ENCODE results near the gene HAUS7. TPM values are rescaled to one million over a fixed set of nuclear protein-coding genes. Genes with fewer than 3 reads are reported as not detected.

Gene HAUS7
- total RNA-seq, 1 donor from 2014 or later: 23.0 TPM

DNA sequence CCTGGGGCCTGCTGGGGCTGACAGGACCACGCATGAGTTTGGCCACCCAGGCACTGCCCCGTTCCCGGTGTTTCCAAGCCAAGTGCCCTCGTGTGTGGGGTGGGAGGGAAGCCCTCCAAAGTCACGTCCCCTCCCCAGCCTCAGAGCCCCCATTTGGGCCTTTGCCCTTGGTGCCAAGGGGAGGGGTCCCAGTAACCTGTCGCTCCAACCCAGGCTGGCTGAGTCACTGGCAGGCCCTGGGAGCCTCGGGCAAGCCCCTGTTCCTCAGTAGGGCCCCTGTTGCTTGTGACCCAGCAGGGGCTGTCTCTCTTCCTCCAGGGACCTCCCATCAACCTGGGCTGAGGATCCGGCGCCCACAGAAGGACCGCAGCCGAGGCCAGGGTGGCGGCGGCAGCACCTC lies 10.7 kb upstream of the HAUS7 start:
- no peak for DNase-seq
- Histone ChIP-seq H3K4me1 (no peaks in the 10 kb centered on the region), H3K27me3 (no peaks in the 10 kb centered on the region)

DNA sequence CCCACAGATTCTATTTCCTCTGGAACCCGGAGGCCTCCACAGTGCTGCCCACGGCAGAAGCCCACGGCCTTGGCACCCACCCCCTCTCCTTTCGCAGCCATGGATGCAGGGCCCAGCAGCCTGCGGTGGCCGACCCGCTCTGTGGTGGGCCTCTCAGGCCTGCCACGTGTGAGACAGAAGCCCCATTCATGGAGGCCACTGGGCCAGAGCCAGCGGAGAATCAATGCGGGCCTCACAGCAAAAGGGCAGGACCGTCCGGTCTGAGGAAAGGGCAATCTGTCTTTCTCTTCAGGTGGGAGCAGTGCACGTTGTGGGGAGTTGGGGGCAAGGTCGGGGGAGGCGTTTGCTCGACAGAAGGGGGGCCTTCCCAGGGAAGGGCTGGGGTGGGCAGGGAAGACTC lies 8.4 kb upstream of the HAUS7 start:
- Histone ChIP-seq H3K4me1 (no peaks in the 10 kb centered on the region), H3K36me3 (no peaks in the 10 kb centered on the region), H3K27me3 (no peaks in the 10 kb centered on the region), H3K4me3 (no peak overlapping the region), H3K27ac (no peak overlapping the region), H3K9me3 (no peaks in the 10 kb centered on the region)
- DNase-seq (no peak), ATAC-seq (no peak)
- TF ChIP-seq, protein P1, sequence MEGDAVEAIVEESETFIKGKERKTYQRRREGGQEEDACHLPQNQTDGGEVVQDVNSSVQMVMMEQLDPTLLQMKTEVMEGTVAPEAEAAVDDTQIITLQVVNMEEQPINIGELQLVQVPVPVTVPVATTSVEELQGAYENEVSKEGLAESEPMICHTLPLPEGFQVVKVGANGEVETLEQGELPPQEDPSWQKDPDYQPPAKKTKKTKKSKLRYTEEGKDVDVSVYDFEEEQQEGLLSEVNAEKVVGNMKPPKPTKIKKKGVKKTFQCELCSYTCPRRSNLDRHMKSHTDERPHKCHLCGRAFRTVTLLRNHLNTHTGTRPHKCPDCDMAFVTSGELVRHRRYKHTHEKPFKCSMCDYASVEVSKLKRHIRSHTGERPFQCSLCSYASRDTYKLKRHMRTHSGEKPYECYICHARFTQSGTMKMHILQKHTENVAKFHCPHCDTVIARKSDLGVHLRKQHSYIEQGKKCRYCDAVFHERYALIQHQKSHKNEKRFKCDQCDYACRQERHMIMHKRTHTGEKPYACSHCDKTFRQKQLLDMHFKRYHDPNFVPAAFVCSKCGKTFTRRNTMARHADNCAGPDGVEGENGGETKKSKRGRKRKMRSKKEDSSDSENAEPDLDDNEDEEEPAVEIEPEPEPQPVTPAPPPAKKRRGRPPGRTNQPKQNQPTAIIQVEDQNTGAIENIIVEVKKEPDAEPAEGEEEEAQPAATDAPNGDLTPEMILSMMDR (IDR thresholded peaks at IDR 0.05): no peak
- intact Hi-C loops (cut with DNase I): no loop called here

More for the DNA sequence above, 10.7 kb upstream of the HAUS7 start:
- no peak for ATAC-seq
- Histone ChIP-seq H3K27ac (no peak overlapping the region), H3K4me3 (no peak overlapping the region), H3K36me3 (no peaks in the 10 kb centered on the region), H3K9me3 (no peaks in the 10 kb centered on the region)
- intact Hi-C loops (cut with DNase I): no loop called here
- TF ChIP-seq, protein P1 (IDR thresholded peaks at IDR 0.05): no peak

DNA sequence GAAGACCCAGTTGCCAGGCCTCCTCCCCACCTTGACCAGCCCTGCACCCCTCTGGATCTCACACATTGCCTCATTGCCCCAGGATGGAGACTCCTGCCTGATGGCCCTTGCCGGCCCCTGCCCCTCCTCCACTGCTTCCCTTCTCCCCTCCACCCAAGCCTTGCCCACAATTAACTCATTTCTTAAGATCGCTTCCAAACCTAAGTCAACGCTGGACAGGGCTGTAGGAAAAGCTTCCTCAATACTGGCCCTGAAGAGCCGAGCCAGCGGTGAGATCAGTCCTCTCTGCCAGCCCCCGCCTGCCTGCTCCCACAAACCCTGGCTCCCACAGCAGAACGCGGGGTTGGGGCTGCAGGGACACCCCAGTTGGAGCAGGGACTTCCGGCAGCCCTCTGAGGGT lies 7.5 kb upstream of the HAUS7 start:
- ATAC-seq (no peak), DNase-seq (no peak)
- Histone ChIP-seq H3K36me3 (no peaks in the 10 kb centered on the region), H3K9me3 (no peaks in the 10 kb centered on the region), H3K4me3 (no peak overlapping the region), H3K4me1 (no peaks in the 10 kb centered on the region), H3K27me3 (no peaks in the 10 kb centered on the region), H3K27ac (no peak overlapping the region)
- TF ChIP-seq, protein P1 (IDR thresholded peaks at IDR 0.05): no peak
- intact Hi-C loops (cut with DNase I): no loop called here

DNA sequence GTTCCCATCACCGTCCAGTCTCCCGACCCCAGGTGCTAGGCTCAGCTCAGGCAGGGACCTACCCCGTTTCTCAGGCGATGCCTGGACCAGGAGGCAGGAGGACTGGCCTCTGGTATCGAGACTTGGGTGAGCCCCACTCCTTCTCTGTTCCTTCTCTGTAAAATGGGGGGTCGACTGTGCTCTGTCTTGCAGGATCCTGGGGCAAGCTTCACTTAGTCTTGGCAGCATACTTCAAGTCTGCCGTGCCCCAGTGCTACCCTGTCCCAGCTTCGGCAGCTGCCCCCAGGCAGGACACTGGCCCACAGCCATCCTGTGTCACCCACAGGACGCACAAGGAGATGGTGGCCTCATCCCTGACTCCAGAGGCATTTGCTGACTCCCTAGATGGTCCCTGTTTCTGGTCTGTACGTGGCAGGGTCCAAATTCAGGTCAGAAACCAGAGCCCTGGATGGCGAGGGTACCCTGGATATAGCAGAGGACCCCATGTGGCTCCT lies 7.0 kb upstream of the HAUS7 start:
- no peaks in the 10 kb centered on the region for H3K27me3 ChIP-seq

DNA sequence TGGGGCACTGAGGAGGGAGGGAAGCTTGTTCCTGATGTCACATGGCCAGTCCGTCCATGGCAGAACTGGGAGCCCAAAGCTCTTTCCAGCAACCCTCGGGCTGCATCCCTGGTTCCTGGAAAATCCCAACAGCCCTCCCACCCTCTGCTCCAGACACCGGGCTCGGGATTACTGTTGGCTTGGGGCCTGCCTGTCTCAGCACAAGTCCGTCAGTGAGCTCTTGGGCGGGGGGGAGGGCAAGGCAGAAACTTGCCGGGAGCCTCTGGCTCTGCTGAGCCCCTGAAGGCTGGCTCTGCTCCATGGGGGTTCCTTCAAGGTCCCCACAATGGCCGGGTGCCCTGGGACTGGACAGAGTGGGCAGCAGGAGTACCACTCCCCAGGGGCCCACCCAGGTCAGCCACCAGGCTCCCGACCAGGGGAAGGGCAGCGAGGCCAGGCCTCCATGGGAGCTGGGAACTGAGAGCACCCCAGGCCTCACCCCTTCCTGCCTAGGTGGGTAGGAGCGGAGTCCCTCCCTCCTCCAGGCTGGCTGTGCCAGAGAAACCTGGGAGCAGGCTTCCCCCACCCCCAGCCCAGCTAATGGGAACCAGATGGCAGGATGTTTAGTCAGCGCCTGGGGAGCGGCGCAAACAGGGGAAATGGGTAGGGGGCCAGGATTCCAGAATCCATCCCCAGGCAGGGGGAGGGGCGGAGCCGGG lies 6.4 kb upstream of the HAUS7 start:
- TF ChIP-seq, protein P1 (IDR thresholded peaks at IDR 0.05): no peak
- ATAC-seq (no peak), DNase-seq (no peak)
- H3K27me3 ChIP-seq: no peaks in the 10 kb centered on the region
- H3K27ac ChIP-seq: peak overlapping the region; percentile 24
- intact Hi-C loops (cut with DNase I): no loop called here
- H3K36me3 ChIP-seq: no peaks in the 10 kb centered on the region
- no peaks in the 10 kb centered on the region for H3K9me3 ChIP-seq
- H3K4me3 ChIP-seq: no peak overlapping the region
- H3K4me1 ChIP-seq: no peaks in the 10 kb centered on the region

More for the DNA sequence above, 7.0 kb upstream of the HAUS7 start:
- Histone ChIP-seq H3K4me1 (no peaks in the 10 kb centered on the region), H3K27ac (no peak overlapping the region), H3K4me3 (no peak overlapping the region), H3K36me3 (no peaks in the 10 kb centered on the region), H3K9me3 (no peaks in the 10 kb centered on the region)
- DNase-seq: no peak
- TF ChIP-seq, protein P1 (IDR thresholded peaks at IDR 0.05): no peak
- intact Hi-C loops (cut with DNase I): no loop called here
- no peak for ATAC-seq
